Muscle layer of colon (tissue), 2 donors: ENCODE data around the gene CD58.

Experiments used
- H3K27ac ChIP-seq: one replicate; pipeline ENCODE4 v1.7.0; 2013; ENCODE audit warnings: low read depth, mild to moderate bottlenecking, low read length, moderate library complexity
- H3K27me3 ChIP-seq, 2 donors: one replicate each; pipeline ENCODE4 v1.7.0; 2013; ENCODE audit warnings: low read length in 2 of 2, mild to moderate bottlenecking in 2 of 2; ENCODE audit not compliant: insufficient read depth in 2 of 2, control insufficient read depth in 1 of 2
- H3K36me3 ChIP-seq: one replicate; pipeline ENCODE4 v1.7.0; 2013; ENCODE audit warnings: mild to moderate bottlenecking, low read length; ENCODE audit not compliant: insufficient read depth
- H3K4me1 ChIP-seq: one replicate; pipeline ENCODE4 v1.7.0; 2013; ENCODE audit warnings: mild to moderate bottlenecking, low read length; ENCODE audit not compliant: insufficient read depth
- H3K4me3 ChIP-seq, 2 donors: one replicate each; pipeline ENCODE4 v1.7.0; 2013; ENCODE audit warnings: low read length in 2 of 2, low read depth in 1 of 2, mild to moderate bottlenecking in 1 of 2, moderate library complexity in 1 of 2
- H3K9ac ChIP-seq: one replicate; pipeline ENCODE4 v1.7.0; 2013; ENCODE audit warnings: low read length
- H3K9me3 ChIP-seq: one replicate; pipeline ENCODE4 v1.7.0; 2013; ENCODE audit warnings: mild to moderate bottlenecking, low read length
- donor health status: abdominal sarcoma.
- donor health status: Adenocarcinoma of cecum.

CD58 gene

GRCh38 chr1:116483481-116484309 is 87.1 kb downstream of the CD58 start:
- no peaks in the 10 kb centered on the region for H3K9me3 ChIP-seq
- no peaks in the 10 kb centered on the region for H3K36me3 ChIP-seq
- no peaks in the 10 kb centered on the region for H3K4me1 ChIP-seq
- no peak overlapping the region for H3K4me3 ChIP-seq
- H3K27ac ChIP-seq: no peak overlapping the region
- no peak overlapping the region for H3K9ac ChIP-seq
- H3K27me3 ChIP-seq: no peaks in the 10 kb centered on the region

GRCh38 chr1:116482490-116482889 is 88.3 kb downstream of the CD58 start:
- H3K4me1 ChIP-seq: no peaks in the 10 kb centered on the region
- no peaks in the 10 kb centered on the region for H3K27me3 ChIP-seq
- no peaks in the 10 kb centered on the region for H3K36me3 ChIP-seq
- no peak overlapping the region for H3K4me3 ChIP-seq
- no peak overlapping the region for H3K27ac ChIP-seq
- no peak overlapping the region for H3K9ac ChIP-seq
- no peaks in the 10 kb centered on the region for H3K9me3 ChIP-seq

GRCh38 chr1:116481934-116482333 is 88.9 kb downstream of the CD58 start:
- Histone ChIP-seq H3K9ac (no peak overlapping the region), H3K36me3 (no peaks in the 10 kb centered on the region), H3K4me1 (no peaks in the 10 kb centered on the region), H3K9me3 (no peaks in the 10 kb centered on the region), H3K27me3 (no peaks in the 10 kb centered on the region), H3K27ac (no peak overlapping the region), H3K4me3 (no peak overlapping the region)

GRCh38 chr1:116478621-116479020 is 92.2 kb downstream of the CD58 start:
- Histone ChIP-seq H3K9me3 (no peaks in the 10 kb centered on the region), H3K27me3 (no peaks in the 10 kb centered on the region), H3K9ac (no peak overlapping the region), H3K4me3 (no peak overlapping the region), H3K36me3 (no peaks in the 10 kb centered on the region), H3K4me1 (no peaks in the 10 kb centered on the region), H3K27ac (no peak overlapping the region)

GRCh38 chr1:116477429-116477828 is 93.4 kb downstream of the CD58 start:
- Histone ChIP-seq H3K9me3 (no peaks in the 10 kb centered on the region), H3K27ac (no peak overlapping the region), H3K27me3 (no peaks in the 10 kb centered on the region), H3K4me1 (no peaks in the 10 kb centered on the region), H3K9ac (no peak overlapping the region), H3K4me3 (no peak overlapping the region), H3K36me3 (no peaks in the 10 kb centered on the region)

GRCh38 chr1:116476321-116476720 is 94.5 kb downstream of the CD58 start:
- H3K4me3 ChIP-seq: no peak overlapping the region
- H3K27me3 ChIP-seq: no peaks in the 10 kb centered on the region
- H3K9ac ChIP-seq: no peak overlapping the region
- no peak overlapping the region for H3K27ac ChIP-seq
- H3K36me3 ChIP-seq: no peaks in the 10 kb centered on the region
- no peaks in the 10 kb centered on the region for H3K4me1 ChIP-seq
- H3K9me3 ChIP-seq: no peaks in the 10 kb centered on the region

- Histone ChIP-seq H3K4me3 (no peak overlapping the region), H3K27me3 (no peaks in the 10 kb centered on the region), H3K4me1 (no peaks in the 10 kb centered on the region), H3K9me3 (no peaks in the 10 kb centered on the region), H3K36me3 (no peaks in the 10 kb centered on the region), H3K27ac (no peak overlapping the region), H3K9ac (no peak overlapping the region)
These were observed 95.0 kb downstream of the CD58 start for GRCh38 chr1:116475850-116476218.

- Histone ChIP-seq H3K27ac (no peak overlapping the region), H3K9ac (no peak overlapping the region), H3K27me3 (no peaks in the 10 kb centered on the region), H3K9me3 (no peaks in the 10 kb centered on the region), H3K4me3 (no peak overlapping the region), H3K36me3 (no peaks in the 10 kb centered on the region), H3K4me1 (no peaks in the 10 kb centered on the region)
These were observed 95.6 kb downstream of the CD58 start for GRCh38 chr1:116474921-116475849.

GRCh38 chr1:116472431-116472961 is 98.3 kb downstream of the CD58 start:
- Histone ChIP-seq H3K27ac (no peak overlapping the region), H3K4me1 (no peaks in the 10 kb centered on the region), H3K36me3 (no peaks in the 10 kb centered on the region), H3K27me3 (no peaks in the 10 kb centered on the region), H3K9ac (no peak overlapping the region), H3K9me3 (no peaks in the 10 kb centered on the region), H3K4me3 (no peak overlapping the region)

GRCh38 chr1:116471241-116471640 is 99.6 kb downstream of the CD58 start:
- H3K36me3 ChIP-seq: no peaks in the 10 kb centered on the region
- H3K9me3 ChIP-seq: no peaks in the 10 kb centered on the region
- no peaks in the 10 kb centered on the region for H3K27me3 ChIP-seq
- H3K4me1 ChIP-seq: no peaks in the 10 kb centered on the region
- no peak overlapping the region for H3K27ac ChIP-seq
- H3K4me3 ChIP-seq: no peak overlapping the region
- no peak overlapping the region for H3K9ac ChIP-seq

GRCh38 chr1:116470671-116471070 is 100.2 kb downstream of the CD58 start:
- no peaks in the 10 kb centered on the region for H3K27me3 ChIP-seq
- no peak overlapping the region for H3K9ac ChIP-seq
- no peaks in the 10 kb centered on the region for H3K4me1 ChIP-seq
- no peak overlapping the region for H3K27ac ChIP-seq
- no peaks in the 10 kb centered on the region for H3K36me3 ChIP-seq
- no peaks in the 10 kb centered on the region for H3K9me3 ChIP-seq
- H3K4me3 ChIP-seq: no peak overlapping the region
